Body of pancreas (tissue), 4 donors: ENCODE data around the gene LIPJ. TPM values are rescaled to one million over a fixed set of nuclear protein-coding genes. Genes with fewer than 3 reads are reported as not detected.

ENCODE experiments used
- ATAC-seq: fragments of 150-250 bp; one replicate; pipeline ENCODE4 v1.9.1; 2016
- DNase-seq, 4 donors: peaks; one replicate each; pipeline ENCODE4 v3.0.0-alpha.2; 2019
- H3K27ac ChIP-seq, 4 donors: fragments of 200-600 bp; sonication (generic); 1 replicate in 3 of 4; 2 replicates in 1 of 4; pipeline versions ENCODE4 v1.5.1 to v1.6.1; 2016 to 2019; ENCODE audit warnings: mild to moderate bottlenecking in 1 of 4, mixed read lengths in 1 of 4, moderate library complexity in 1 of 4
- H3K27me3 ChIP-seq, 2 donors: fragments of 200-600 bp; sonication (generic); one replicate each; pipeline ENCODE4 v1.6.0; 2016; ENCODE audit warnings: mild to moderate bottlenecking in 1 of 2
- H3K36me3 ChIP-seq, 2 donors: fragments of 200-600 bp; sonication (generic); replicated peaks in 1 of 2; 2 replicates each; pipeline ENCODE4 v1.5.1; 2016; ENCODE audit warnings: low read depth in 2 of 2; ENCODE audit not compliant: insufficient read depth in 1 of 2
- H3K4me1 ChIP-seq: fragments of 200-600 bp; sonication (generic); one replicate; pipeline ENCODE4 v1.6.0; 2016
- H3K4me3 ChIP-seq, 2 donors: fragments of 200-600 bp; sonication (generic); 1 replicate in 1 of 2; 2 replicates in 1 of 2; pipeline ENCODE4 v1.5.1; 2016 to 2019
- H3K9me3 ChIP-seq, 3 donors: fragments of 200-600 bp; sonication (generic); 1 replicate in 2 of 3; 2 replicates in 1 of 3; pipeline ENCODE4 v1.5.1; 2016
- POLR2A ChIP-seq, 3 donors: fragments of 450-650 bp; IDR thresholded peaks; one replicate each; pipeline ENCODE4 v1.6.1; 2016; ENCODE audit warnings: antibody characterized with exemption in 3 of 3, mild to moderate bottlenecking in 2 of 3
- WGBS, 2 donors: methylation state at CpG; one replicate each; pipeline ENCODE4 v1.1.5; 2017; 5-methylcytosine and 5-hydroxymethylcytosine counted together
- intact Hi-C: fragments of 100-400 bp; cut with DNase I; formaldehyde crosslinking; loops from one replicate; pipeline ENCODE4 v1.15.1; 2023
- total RNA-seq, 2 donors: library from RNA; depleted of rRNA; stranded (reverse); fragments of >200 nt; gene quantifications; one replicate each; pipeline ENCODE4 v1.1.0, GENCODE V29; 2016
- TF ChIP-seq, protein P1 (sequence below), 7 experiments: fragments of 450-650 bp in 4 of 7; fragments of 200-600 bp in 3 of 7; sonication (generic) in 3 of 7; IDR thresholded peaks; one replicate each; pipeline ENCODE4 v1.5.1; 2016 to 2019; ENCODE audit warnings: antibody characterized with exemption in 7 of 7

LIPJ gene
- total RNA-seq, 2 donors from 2014 or later, result 0.99 TPM; not detected in 1

DNA sequence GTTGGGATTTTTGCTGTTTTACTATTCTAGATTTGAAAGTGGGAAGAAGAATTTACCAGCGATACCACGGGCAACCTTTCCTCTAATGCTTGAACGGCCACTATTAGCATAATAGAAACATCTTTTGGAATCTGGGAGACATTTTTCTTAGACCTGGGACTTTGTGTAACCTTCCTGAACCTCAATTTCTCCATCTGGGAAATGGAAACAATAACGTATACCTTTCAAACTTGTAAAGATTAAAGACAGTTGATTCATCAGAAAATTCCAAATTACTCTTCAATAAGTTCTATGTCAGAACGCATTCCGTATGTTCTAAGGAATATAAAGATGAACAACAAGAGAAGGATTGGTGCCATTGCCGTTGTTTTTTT, 3.0 kb upstream of the LIPJ start:
- 54 to 55% methylated on average over 7 of the region's 7 CpGs for WGBS, 2 donors
- DNase-seq, result no peak
- Histone ChIP-seq H3K9me3 (no peaks in the 10 kb centered on the region), H3K36me3 (no peaks in the 10 kb centered on the region), H3K4me1 (peaks cover 11% of the 10 kb centered on the region), H3K4me3 (peak overlapping the region; percentile 26 to 39), H3K27me3 (no peaks in the 10 kb centered on the region), H3K27ac (peak overlapping the region; percentile 79 to 97 (median 94))
- TF ChIP-seq, protein P1, sequence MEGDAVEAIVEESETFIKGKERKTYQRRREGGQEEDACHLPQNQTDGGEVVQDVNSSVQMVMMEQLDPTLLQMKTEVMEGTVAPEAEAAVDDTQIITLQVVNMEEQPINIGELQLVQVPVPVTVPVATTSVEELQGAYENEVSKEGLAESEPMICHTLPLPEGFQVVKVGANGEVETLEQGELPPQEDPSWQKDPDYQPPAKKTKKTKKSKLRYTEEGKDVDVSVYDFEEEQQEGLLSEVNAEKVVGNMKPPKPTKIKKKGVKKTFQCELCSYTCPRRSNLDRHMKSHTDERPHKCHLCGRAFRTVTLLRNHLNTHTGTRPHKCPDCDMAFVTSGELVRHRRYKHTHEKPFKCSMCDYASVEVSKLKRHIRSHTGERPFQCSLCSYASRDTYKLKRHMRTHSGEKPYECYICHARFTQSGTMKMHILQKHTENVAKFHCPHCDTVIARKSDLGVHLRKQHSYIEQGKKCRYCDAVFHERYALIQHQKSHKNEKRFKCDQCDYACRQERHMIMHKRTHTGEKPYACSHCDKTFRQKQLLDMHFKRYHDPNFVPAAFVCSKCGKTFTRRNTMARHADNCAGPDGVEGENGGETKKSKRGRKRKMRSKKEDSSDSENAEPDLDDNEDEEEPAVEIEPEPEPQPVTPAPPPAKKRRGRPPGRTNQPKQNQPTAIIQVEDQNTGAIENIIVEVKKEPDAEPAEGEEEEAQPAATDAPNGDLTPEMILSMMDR (IDR thresholded peaks at IDR 0.05), result no peak
- TF ChIP-seq POLR2A (IDR thresholded peaks at IDR 0.05), result no peak
- intact Hi-C loops, result no loop called here
- no peak for ATAC-seq

DNA sequence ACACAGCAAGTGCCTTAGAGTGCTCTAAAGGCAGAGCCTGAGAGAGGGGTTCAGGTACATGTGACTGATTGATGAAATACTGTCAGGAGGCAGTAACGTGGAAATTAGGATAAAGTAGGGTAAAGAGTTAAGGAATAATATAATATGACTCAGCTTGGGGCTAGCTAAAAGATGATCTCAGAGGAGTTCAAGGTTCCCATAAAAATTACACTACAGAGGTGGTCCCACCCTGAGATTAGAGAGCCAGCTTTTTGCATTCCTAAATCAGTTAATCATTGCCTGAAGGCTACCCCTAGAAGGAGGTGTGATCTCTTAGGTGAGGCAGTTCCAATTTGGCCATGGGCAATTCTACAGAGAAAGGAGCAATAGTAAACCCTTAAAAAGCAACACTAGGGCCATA, 5.8 kb downstream of the LIPJ start:
- no peak for ATAC-seq
- H3K4me3 ChIP-seq, result no peak overlapping the region
- TF ChIP-seq, protein P1 (IDR thresholded peaks at IDR 0.05), result no peak
- TF ChIP-seq POLR2A (IDR thresholded peaks at IDR 0.05), result no peak
- intact Hi-C loops, result no loop called here
- no peak for DNase-seq
- no peaks in the 10 kb centered on the region for H3K27me3 ChIP-seq
- 90 to 94% methylated on average over 1 of the region's 1 CpG for WGBS, 2 donors
- no peaks in the 10 kb centered on the region for H3K9me3 ChIP-seq
- no peak overlapping the region for H3K27ac ChIP-seq
- H3K36me3 ChIP-seq, result no peaks in the 10 kb centered on the region
- no peaks in the 10 kb centered on the region for H3K4me1 ChIP-seq

DNA sequence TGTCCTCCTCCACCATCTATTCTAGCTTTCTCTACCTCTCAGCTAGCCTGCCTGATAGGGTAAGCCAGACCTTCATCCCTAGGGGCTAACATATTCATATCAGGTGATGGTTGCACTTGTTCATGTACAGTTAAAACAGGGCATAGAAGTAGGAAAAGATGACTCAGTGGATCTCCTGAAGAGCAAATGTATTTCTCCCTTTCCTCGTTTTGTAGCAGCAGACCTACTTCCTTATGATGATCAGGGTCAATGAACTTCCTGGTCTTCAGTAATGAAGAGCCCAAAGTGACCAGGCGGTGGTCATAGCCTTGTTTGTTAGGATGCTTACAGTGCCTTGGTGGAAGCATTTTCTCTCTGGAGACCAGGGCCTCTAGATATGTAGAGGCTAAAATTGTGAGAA, 6.3 kb downstream of the LIPJ start:
- ATAC-seq (no peak), DNase-seq (no peak)
- intact Hi-C loops, result no loop called here
- TF ChIP-seq, protein P1 (IDR thresholded peaks at IDR 0.05), result no peak
- TF ChIP-seq POLR2A (IDR thresholded peaks at IDR 0.05), result no peak
- no peaks in the 10 kb centered on the region for H3K27me3 ChIP-seq
- no peaks in the 10 kb centered on the region for H3K36me3 ChIP-seq
- no peaks in the 10 kb centered on the region for H3K9me3 ChIP-seq
- no peak overlapping the region for H3K4me3 ChIP-seq
- WGBS, 2 donors, result 73 to 89% methylated on average over 2 of the region's 2 CpGs
- H3K4me1 ChIP-seq, result no peaks in the 10 kb centered on the region
- H3K27ac ChIP-seq, result no peak overlapping the region

DNA sequence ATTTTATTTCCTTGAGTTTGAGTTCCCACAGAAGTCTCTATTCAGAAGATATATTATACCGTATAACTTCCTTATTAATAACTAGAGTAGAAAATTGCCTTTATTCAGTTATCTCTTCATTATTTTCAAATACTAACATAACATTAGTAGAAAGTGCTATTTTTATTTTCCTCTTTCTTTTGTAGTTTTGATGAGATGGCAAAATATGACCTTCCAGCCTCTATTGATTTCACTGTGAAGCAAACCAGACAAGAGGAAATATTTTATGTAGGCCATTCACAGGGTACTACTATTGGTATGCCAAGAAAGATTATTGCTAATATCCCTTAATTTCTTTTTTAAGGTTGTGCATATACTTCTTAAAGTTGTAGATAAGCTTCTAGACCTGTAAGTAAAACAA, 7.9 kb downstream of the LIPJ start:
- WGBS, 2 donors, result 90 to 97% methylated on average over 1 of the region's 1 CpG
- H3K27me3 ChIP-seq, result no peaks in the 10 kb centered on the region
- DNase-seq (no peak), ATAC-seq (no peak)
- intact Hi-C loops, result no loop called here
- H3K27ac ChIP-seq, result no peak overlapping the region
- no peak for TF ChIP-seq POLR2A (IDR thresholded peaks at IDR 0.05)
- TF ChIP-seq, protein P1 (IDR thresholded peaks at IDR 0.05), result no peak
- no peaks in the 10 kb centered on the region for H3K4me1 ChIP-seq
- no peaks in the 10 kb centered on the region for H3K36me3 ChIP-seq
- H3K9me3 ChIP-seq, result no peaks in the 10 kb centered on the region
- no peak overlapping the region for H3K4me3 ChIP-seq

DNA sequence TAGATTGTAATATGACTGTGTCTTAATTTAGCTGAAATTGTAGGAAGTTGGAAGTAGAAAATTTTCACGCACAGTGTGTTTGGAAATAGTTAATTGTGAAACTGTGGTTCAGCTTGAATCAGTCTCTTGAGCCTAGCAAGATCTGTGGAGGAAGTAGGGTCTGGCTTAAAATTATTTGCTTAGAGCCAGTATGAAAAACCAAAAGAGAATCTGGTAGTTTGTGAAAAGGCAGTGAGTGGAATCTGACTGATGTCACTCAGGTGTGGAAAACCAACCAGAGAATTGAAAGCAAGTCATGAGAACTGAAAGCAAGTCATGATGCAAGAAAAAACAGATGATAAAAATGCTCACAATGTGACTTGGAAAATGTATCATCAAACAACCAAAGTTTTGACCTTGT, 11.5 kb downstream of the LIPJ start:
- Histone ChIP-seq H3K9me3 (no peaks in the 10 kb centered on the region), H3K27ac (no peak overlapping the region), H3K36me3 (no peaks in the 10 kb centered on the region), H3K27me3 (no peaks in the 10 kb centered on the region), H3K4me1 (no peaks in the 10 kb centered on the region), H3K4me3 (no peak overlapping the region)
- TF ChIP-seq POLR2A (IDR thresholded peaks at IDR 0.05), result no peak
- TF ChIP-seq, protein P1 (IDR thresholded peaks at IDR 0.05), result no peak
- DNase-seq (no peak), ATAC-seq (no peak)
- 77 to 87% methylated on average over 1 of the region's 1 CpG for WGBS, 2 donors
- intact Hi-C loops, result no loop called here
